H1 (cell line): ENCODE data around the gene TBC1D22A. TPM values are rescaled to one million over a fixed set of nuclear protein-coding genes. Genes with fewer than 3 reads are reported as not detected.

ENCODE experiments used
- CTCF ChIA-PET: fragments of 300-600 bp; sonication (Branson Sonifier 250); formaldehyde crosslinking; loops from one replicate; lab custom pipeline; 2021; ENCODE audit not compliant: partially characterized antibody; lab: Charles Lee
- POLR2A ChIA-PET: fragments of 300-600 bp; sonication (Branson Sonifier 250); formaldehyde crosslinking; loops from one replicate; lab custom pipeline; 2021; ENCODE audit warnings: inconsistent platforms; ENCODE audit not compliant: partially characterized antibody; lab: Charles Lee
- DNase-seq, 2 experiments: peaks; one replicate each; pipeline versions ENCODE4 v3.0.0 to v3.0.0-alpha.2; 2010 to 2022; ENCODE audit warnings: low spot score in 2 of 2, low read depth in 1 of 2, mixed read lengths in 1 of 2
- FAIRE-seq: peaks from 2 replicates; lab custom pipeline; 2011; peaks lifted over from hg19 to GRCh38; lab: Jason Lieb, UNC
- H2AFZ ChIP-seq: 2 replicates; pipeline ENCODE4 v1.8.1; 2012; ENCODE audit warnings: low read length, inconsistent platforms
- H2AK5ac ChIP-seq: 2 replicates; pipeline ENCODE4 v1.6.1; 2013; ENCODE audit warnings: low read depth, low read length
- H2BK120ac ChIP-seq: replicated peaks from 2 replicates; pipeline ENCODE3; 2013; ENCODE audit warnings: low read depth, low read length, inconsistent platforms
- H2BK12ac ChIP-seq: 2 replicates; pipeline ENCODE4 v1.6.1; 2013; ENCODE audit warnings: low read depth, low read length
- H2BK15ac ChIP-seq: 2 replicates; pipeline ENCODE4 v1.6.1; 2013; ENCODE audit warnings: low read length
- H2BK20ac ChIP-seq: 2 replicates; pipeline ENCODE4 v1.6.1; 2013; ENCODE audit warnings: low read length
- H2BK5ac ChIP-seq: 2 replicates; pipeline ENCODE4 v1.6.1; 2013; ENCODE audit warnings: low read depth, low read length
- H3K14ac ChIP-seq: 2 replicates; pipeline ENCODE4 v1.6.1; 2013; ENCODE audit warnings: inconsistent platforms; ENCODE audit not compliant: insufficient read length
- H3K18ac ChIP-seq: 2 replicates; pipeline ENCODE4 v1.6.1; 2013; ENCODE audit warnings: low read length; ENCODE audit errors: extremely low read depth
- H3K23ac ChIP-seq: 2 replicates; pipeline ENCODE4 v1.6.1; 2013; ENCODE audit warnings: inconsistent platforms; ENCODE audit not compliant: insufficient read length
- H3K23me2 ChIP-seq: 2 replicates; pipeline ENCODE4 v1.6.1; 2013; ENCODE audit warnings: low read depth, low read length
- H3K27ac ChIP-seq: 2 replicates; pipeline ENCODE4 v1.6.1; 2011; ENCODE audit warnings: low read depth, low read length, inconsistent platforms
- H3K27me3 ChIP-seq, 4 experiments: replicated peaks in 1 of 4; 1 replicate in 1 of 4; 2 replicates in 3 of 4; pipeline versions ENCODE4 v1.6.1 to v1.8.1; 2011 to 2013; ENCODE audit warnings: low read length in 3 of 4, mild to moderate bottlenecking in 3 of 4, inconsistent platforms in 2 of 4, mixed read lengths in 2 of 4, moderate library complexity in 1 of 4; ENCODE audit not compliant: control insufficient read depth in 3 of 4, insufficient read depth in 3 of 4; ENCODE audit errors: extremely low read depth in 1 of 4
- H3K36me3 ChIP-seq, 4 experiments: 2 replicates each; pipeline versions ENCODE4 v1.6.1 to v1.8.1; 2011 to 2013; ENCODE audit warnings: mild to moderate bottlenecking in 4 of 4, low read length in 3 of 4, moderate library complexity in 2 of 4, control low read depth in 1 of 4, inconsistent platforms in 1 of 4; ENCODE audit not compliant: insufficient read depth in 4 of 4, control insufficient read depth in 2 of 4
- H3K4ac ChIP-seq: replicated peaks from 2 replicates; pipeline ENCODE3; 2013; ENCODE audit warnings: low read length, low read depth, mixed read lengths, inconsistent platforms; ENCODE audit not compliant: insufficient read length
- H3K4me1 ChIP-seq, 4 experiments: replicated peaks in 1 of 4; 1 replicate in 1 of 4; 2 replicates in 3 of 4; pipeline versions ENCODE4 v1.6.1 to v1.8.1; 2011 to 2013; ENCODE audit warnings: low read length in 3 of 4, inconsistent platforms in 2 of 4, mixed read lengths in 1 of 4; ENCODE audit not compliant: insufficient read depth in 4 of 4, control insufficient read depth in 3 of 4
- H3K4me2 ChIP-seq, 2 experiments: 2 replicates each; pipeline versions ENCODE4 v1.6.1 to v1.8.1; 2011 to 2013; ENCODE audit warnings: low read depth in 2 of 2, low read length in 2 of 2, control low read depth in 1 of 2, inconsistent platforms in 1 of 2, mild to moderate bottlenecking in 1 of 2; ENCODE audit not compliant: insufficient read depth in 1 of 2
- H3K4me3 ChIP-seq, 4 experiments: fragments of 200-600, 300-600 bp in 1 of 4; sonication (generic), shearing (Covaris generic), sonication (Bioruptor Twin) in 1 of 4; 2 replicates each; pipeline versions ENCODE4 v1.5.1 to v1.8.1; 2011 to 2016; ENCODE audit warnings: low read length in 4 of 4, low read depth in 3 of 4, control low read depth in 2 of 4, inconsistent platforms in 2 of 4, mild to moderate bottlenecking in 2 of 4, mixed read lengths in 1 of 4, moderate library complexity in 1 of 4; ENCODE audit not compliant: insufficient read depth in 2 of 4; ENCODE audit errors: extremely low read depth in 1 of 4
- H3K56ac ChIP-seq: replicated peaks from 2 replicates; pipeline ENCODE3; 2013; ENCODE audit warnings: low read depth, mild to moderate bottlenecking, mixed read lengths, low read length, inconsistent platforms; ENCODE audit not compliant: insufficient read length
- H3K79me1 ChIP-seq: 2 replicates; pipeline ENCODE4 v1.6.1; 2013; ENCODE audit warnings: low read depth, low read length, control low read depth
- H3K79me2 ChIP-seq, 2 experiments: 2 replicates each; pipeline versions ENCODE4 v1.6.1 to v1.8.1; 2012 to 2013; ENCODE audit warnings: low read length in 2 of 2, mild to moderate bottlenecking in 2 of 2, inconsistent platforms in 1 of 2; ENCODE audit not compliant: insufficient read depth in 2 of 2, control insufficient read depth in 1 of 2
- H3K9ac ChIP-seq, 4 experiments: replicated peaks in 1 of 4; 1 replicate in 1 of 4; 2 replicates in 3 of 4; pipeline versions ENCODE4 v1.6.1 to v1.8.1; 2011 to 2013; ENCODE audit warnings: low read depth in 3 of 4, low read length in 3 of 4, control low read depth in 2 of 4, mild to moderate bottlenecking in 2 of 4, moderate library complexity in 2 of 4, inconsistent platforms in 1 of 4; ENCODE audit errors: extremely low read depth in 1 of 4
- H3K9me3 ChIP-seq, 2 experiments: 2 replicates each; pipeline versions ENCODE4 v1.6.1 to v1.8.1; 2012 to 2013; ENCODE audit warnings: mild to moderate bottlenecking in 2 of 2, moderate library complexity in 2 of 2, control low read depth in 1 of 2, inconsistent platforms in 1 of 2, low read depth in 1 of 2, low read length in 1 of 2, mixed read lengths in 1 of 2; ENCODE audit not compliant: insufficient read depth in 2 of 2
- H4K20me1 ChIP-seq, 2 experiments: replicated peaks in 1 of 2; 2 replicates each; pipeline versions ENCODE3 to v1.8.1; 2011 to 2013; ENCODE audit warnings: inconsistent platforms in 2 of 2, low read length in 2 of 2, mild to moderate bottlenecking in 1 of 2; ENCODE audit not compliant: insufficient read depth in 2 of 2, control insufficient read depth in 1 of 2
- H4K5ac ChIP-seq: 2 replicates; pipeline ENCODE4 v1.6.1; 2013; ENCODE audit warnings: low read length, low read depth, mixed read lengths, inconsistent platforms; ENCODE audit not compliant: insufficient read length
- H4K8ac ChIP-seq: 2 replicates; pipeline ENCODE4 v1.8.0; 2013; ENCODE audit warnings: mild to moderate bottlenecking, moderate library complexity, low read length, inconsistent platforms; ENCODE audit not compliant: insufficient read depth; ENCODE audit errors: extremely low read depth
- H4K91ac ChIP-seq: replicated peaks from 2 replicates; pipeline ENCODE3; 2013; ENCODE audit warnings: low read length, mixed read lengths, inconsistent platforms; ENCODE audit not compliant: insufficient read length
- BCL11A ChIP-seq, 2 experiments: IDR thresholded peaks; one replicate each; pipeline ENCODE4 v1.6.1; 2011; ENCODE audit warnings: low read depth in 2 of 2, low read length in 2 of 2, mild to moderate bottlenecking in 2 of 2
- CREB1 ChIP-seq: IDR thresholded peaks from 2 replicates; pipeline ENCODE4 v1.6.1; 2012; ENCODE audit warnings: inconsistent platforms
- CTBP2 ChIP-seq: IDR thresholded peaks from 2 replicates; pipeline ENCODE4 v1.7.0; 2011; ENCODE audit warnings: borderline replicate concordance, mild to moderate bottlenecking, moderate library complexity, mixed read lengths, low read length; ENCODE audit not compliant: insufficient read depth, insufficient read length
- FOSL1 ChIP-seq: IDR thresholded peaks from 2 replicates; pipeline ENCODE4 v1.6.1; 2011; ENCODE audit warnings: mild to moderate bottlenecking, low read depth, low read length, moderate library complexity; ENCODE audit not compliant: insufficient read depth
- PHF8 ChIP-seq: fragments of 200-600 bp; sonication (generic); conservative IDR thresholded peaks from 2 replicates; pipeline ENCODE4 v1.7.1; 2012; ENCODE audit warnings: low read depth, mild to moderate bottlenecking, inconsistent platforms, low read length, moderate library complexity
- POU5F1 ChIP-seq: IDR thresholded peaks from 2 replicates; pipeline ENCODE4 v1.6.1; 2011; ENCODE audit warnings: low read depth, mild to moderate bottlenecking, low read length, moderate library complexity
- RXRA ChIP-seq: IDR thresholded peaks from 2 replicates; pipeline ENCODE4 v1.6.1; 2011; ENCODE audit warnings: low read depth, mild to moderate bottlenecking, low read length, moderate library complexity; ENCODE audit not compliant: insufficient read depth
- SP2 ChIP-seq: IDR thresholded peaks from 2 replicates; pipeline ENCODE4 v1.6.1; 2012; ENCODE audit warnings: mild to moderate bottlenecking, low read length, inconsistent platforms
- YY1 ChIP-seq: IDR thresholded peaks from 2 replicates; pipeline ENCODE4 v1.6.1; 2011; ENCODE audit warnings: low read depth, mild to moderate bottlenecking, low read length
- WGBS, 2 experiments: shearing (Covaris generic) in 1 of 2; methylation state at CpG; one replicate each; pipeline versions ENCODE4 v1.1.6 to v1.1.7; 2013 to 2015; ENCODE audit warnings: low lambda C conversion rate in 2 of 2, mixed read lengths in 2 of 2, inconsistent platforms in 1 of 2, low coverage in 1 of 2, missing lambda C conversion rate in 1 of 2; ENCODE audit not compliant: insufficient replicate concordance in 2 of 2, insufficient coverage in 1 of 2, insufficient read length in 1 of 2; ENCODE audit errors: extremely low coverage in 1 of 2, missing lambda C conversion rate in 1 of 2; 5-methylcytosine and 5-hydroxymethylcytosine counted together
- polyA plus RNA-seq, 7 experiments: library from polyadenylated mRNA; depleted of rRNA in 3 of 7; stranded (reverse) in 5 of 7; unstranded in 2 of 7; fragments of >200 nt in 5 of 7; fragments of 200-250 nt in 2 of 7; gene quantifications; 1 replicate in 5 of 7; 2 replicates in 1 of 7; 4 replicates in 1 of 7; pipeline versions ENCODE4 v1.2.1 to v1.2.3, GENCODE V29; 2011 to 2013; ENCODE audit warnings: missing spikeins in 2 of 7, mixed read lengths in 2 of 7
- total RNA-seq: library from RNA; stranded (reverse); fragmentation: NEBNext Ultra II Directional; extraction: Animal tissue kit (Norgen Biotek cat#: 25700); gene quantifications from 2 replicates; pipeline ENCODE4 v1.2.1, GENCODE V29; 2021
- TF ChIP-seq, protein P1 (sequence below): IDR thresholded peaks from 2 replicates; pipeline ENCODE4 v1.6.1; 2011; ENCODE audit warnings: low read length, improper control_type of control experiment
- TF ChIP-seq, protein P2 (sequence below): IDR thresholded peaks from 2 replicates; pipeline ENCODE4 v1.6.1; 2012; ENCODE audit warnings: inconsistent platforms

TBC1D22A gene
- total and polyA plus RNA-seq, 2 of the 8 experiments (the other 6 are each of a cell fraction or from before 2014, with no cell fraction given), result 11.9 to 18.4 TPM

DNA sequence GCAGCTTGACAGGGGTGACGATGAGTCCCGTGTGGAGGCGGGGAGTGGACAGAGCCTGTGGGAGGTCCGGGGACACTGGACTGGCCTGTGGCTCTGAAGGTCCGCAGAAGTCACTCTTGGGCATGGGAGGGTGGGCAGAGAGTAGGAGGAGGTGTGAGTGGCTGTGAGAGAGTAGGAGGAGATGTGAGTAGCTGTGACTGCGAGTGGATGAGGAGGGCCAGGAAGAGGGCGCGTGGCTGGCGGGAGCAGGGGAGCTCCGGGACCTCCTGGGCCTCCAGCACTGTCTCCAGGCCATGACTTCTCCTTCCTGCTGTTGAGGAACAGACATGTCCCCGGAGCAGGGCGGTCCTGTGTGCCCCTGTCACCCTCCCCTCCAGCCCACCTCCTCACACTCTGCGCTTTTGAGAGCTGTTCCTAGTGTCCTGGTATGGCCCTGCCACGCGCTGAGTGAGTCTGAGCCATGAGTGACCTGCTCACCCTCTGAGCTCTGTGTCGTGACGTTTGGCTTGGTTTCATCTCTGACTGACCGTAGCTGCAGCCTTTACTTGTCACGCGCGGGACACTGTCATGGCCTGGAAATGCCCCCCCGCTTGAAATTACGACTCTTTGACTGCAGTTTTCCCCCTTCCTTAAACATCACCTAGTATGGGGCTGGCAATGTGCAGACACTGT is 391.5 kb downstream of the TBC1D22A start:
- Histone ChIP-seq H3K4me2 (no peak overlapping the region), H3K4me1 (no peaks in the 10 kb centered on the region), H3K27me3 (no peaks in the 10 kb centered on the region), H4K20me1 (peaks cover 2 to 6% of the 10 kb centered on the region in 2 experiments), H2AFZ (no peak overlapping the region), H3K14ac (no peak overlapping the region), H3K23me2 (peaks cover 2% of the 10 kb centered on the region; the same call in 1 of the 2 replicates), H3K4me3 (no peak overlapping the region), H4K91ac (no peak overlapping the region), H2BK15ac (no peak overlapping the region), H3K23ac (no peak overlapping the region), H2BK20ac (no peak overlapping the region), H3K79me2 (peaks cover 0 to 2% of the 10 kb centered on the region in 2 experiments; a peak in 1 of 4 replicates), H2BK12ac (no peak overlapping the region), H2BK5ac (no peak overlapping the region), H4K5ac (no peak overlapping the region), H3K27ac (no peak overlapping the region), H3K56ac (no peak overlapping the region), H3K4ac (no peak overlapping the region), H3K18ac (no peak overlapping the region), H2BK120ac (no peak overlapping the region), H4K8ac (peak overlapping the region; percentile 57; the same call in 1 of the 2 replicates), H3K9ac (no peak overlapping the region), H3K36me3 (peaks cover 0 to 2% (median 0%) of the 10 kb centered on the region in 4 experiments; a peak in 1 of 8 replicates), H3K79me1 (no peaks in the 10 kb centered on the region; the same call in 1 of the 2 replicates), H3K9me3 (no peaks in the 10 kb centered on the region; a peak in 1 of 4 replicates), H2AK5ac (no peak overlapping the region)
- POLR2A ChIA-PET, result interaction anchor here (1.0 kb wide), 1 partner anchor 8 kb away, joined by 3 read pairs; no protein-coding TSS in a partner anchor
- WGBS, 2 experiments, result 90% methylated on average over 23 of the region's 23 CpGs; no CpG with 5 or more reads in 1 of the 2 experiments
- no peak for DNase-seq
- CTCF ChIA-PET, result interaction anchor here (0.6 to 1.7 kb wide), 3 partner anchors 10 to 98 kb away, joined by 3 to 4 read pairs (median 4); no protein-coding TSS in a partner anchor
- no peak for FAIRE-seq
- TF ChIP-seq CREB1 (no peak), SP2 (no peak), RXRA (no peak), PHF8 (no peak), FOSL1 (no peak), YY1 (no peak), BCL11A (IDR thresholded peaks at IDR 0.05; ENCODE audit: low read depth in 2 of 2, low read length in 2 of 2) (no peak), POU5F1 (no peak), CTBP2 (no peak)
- TF ChIP-seq, protein P1, sequence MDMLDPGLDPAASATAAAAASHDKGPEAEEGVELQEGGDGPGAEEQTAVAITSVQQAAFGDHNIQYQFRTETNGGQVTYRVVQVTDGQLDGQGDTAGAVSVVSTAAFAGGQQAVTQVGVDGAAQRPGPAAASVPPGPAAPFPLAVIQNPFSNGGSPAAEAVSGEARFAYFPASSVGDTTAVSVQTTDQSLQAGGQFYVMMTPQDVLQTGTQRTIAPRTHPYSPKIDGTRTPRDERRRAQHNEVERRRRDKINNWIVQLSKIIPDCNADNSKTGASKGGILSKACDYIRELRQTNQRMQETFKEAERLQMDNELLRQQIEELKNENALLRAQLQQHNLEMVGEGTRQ, result no peak
- TF ChIP-seq, protein P2, sequence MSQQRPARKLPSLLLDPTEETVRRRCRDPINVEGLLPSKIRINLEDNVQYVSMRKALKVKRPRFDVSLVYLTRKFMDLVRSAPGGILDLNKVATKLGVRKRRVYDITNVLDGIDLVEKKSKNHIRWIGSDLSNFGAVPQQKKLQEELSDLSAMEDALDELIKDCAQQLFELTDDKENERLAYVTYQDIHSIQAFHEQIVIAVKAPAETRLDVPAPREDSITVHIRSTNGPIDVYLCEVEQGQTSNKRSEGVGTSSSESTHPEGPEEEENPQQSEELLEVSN, result no peak
